Measurements from ENCODE around the gene DIO3.

The DIO3 gene

GRCh38 chr14:101562659-101563351, 1.5 kb downstream of the DIO3 start:
- TF ChIP-seq, protein P1, sequence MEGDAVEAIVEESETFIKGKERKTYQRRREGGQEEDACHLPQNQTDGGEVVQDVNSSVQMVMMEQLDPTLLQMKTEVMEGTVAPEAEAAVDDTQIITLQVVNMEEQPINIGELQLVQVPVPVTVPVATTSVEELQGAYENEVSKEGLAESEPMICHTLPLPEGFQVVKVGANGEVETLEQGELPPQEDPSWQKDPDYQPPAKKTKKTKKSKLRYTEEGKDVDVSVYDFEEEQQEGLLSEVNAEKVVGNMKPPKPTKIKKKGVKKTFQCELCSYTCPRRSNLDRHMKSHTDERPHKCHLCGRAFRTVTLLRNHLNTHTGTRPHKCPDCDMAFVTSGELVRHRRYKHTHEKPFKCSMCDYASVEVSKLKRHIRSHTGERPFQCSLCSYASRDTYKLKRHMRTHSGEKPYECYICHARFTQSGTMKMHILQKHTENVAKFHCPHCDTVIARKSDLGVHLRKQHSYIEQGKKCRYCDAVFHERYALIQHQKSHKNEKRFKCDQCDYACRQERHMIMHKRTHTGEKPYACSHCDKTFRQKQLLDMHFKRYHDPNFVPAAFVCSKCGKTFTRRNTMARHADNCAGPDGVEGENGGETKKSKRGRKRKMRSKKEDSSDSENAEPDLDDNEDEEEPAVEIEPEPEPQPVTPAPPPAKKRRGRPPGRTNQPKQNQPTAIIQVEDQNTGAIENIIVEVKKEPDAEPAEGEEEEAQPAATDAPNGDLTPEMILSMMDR (IDR thresholded peaks at IDR 0.05; ENCODE audit: low read depth, low read length, missing control alignments) = no peak
- in situ Hi-C loops (cut with HindIII; ENCODE audit: low sequenced_read_pairs) = no loop called here
- no peak overlapping the region for H3K4me3 ChIP-seq (ENCODE audit: low read depth, low read length)
- no peak for DNase-seq (ENCODE audit: low read depth)

GRCh38 chr14:101563352-101563653, 2.0 kb downstream of the DIO3 start:
- H3K4me3 ChIP-seq (ENCODE audit: low read depth, low read length) = no peak overlapping the region
- in situ Hi-C loops (cut with HindIII; ENCODE audit: low sequenced_read_pairs) = no loop called here
- TF ChIP-seq, protein P1 (IDR thresholded peaks at IDR 0.05; ENCODE audit: low read depth, low read length, missing control alignments) = no peak
- no peak for DNase-seq (ENCODE audit: low read depth)

DNA sequence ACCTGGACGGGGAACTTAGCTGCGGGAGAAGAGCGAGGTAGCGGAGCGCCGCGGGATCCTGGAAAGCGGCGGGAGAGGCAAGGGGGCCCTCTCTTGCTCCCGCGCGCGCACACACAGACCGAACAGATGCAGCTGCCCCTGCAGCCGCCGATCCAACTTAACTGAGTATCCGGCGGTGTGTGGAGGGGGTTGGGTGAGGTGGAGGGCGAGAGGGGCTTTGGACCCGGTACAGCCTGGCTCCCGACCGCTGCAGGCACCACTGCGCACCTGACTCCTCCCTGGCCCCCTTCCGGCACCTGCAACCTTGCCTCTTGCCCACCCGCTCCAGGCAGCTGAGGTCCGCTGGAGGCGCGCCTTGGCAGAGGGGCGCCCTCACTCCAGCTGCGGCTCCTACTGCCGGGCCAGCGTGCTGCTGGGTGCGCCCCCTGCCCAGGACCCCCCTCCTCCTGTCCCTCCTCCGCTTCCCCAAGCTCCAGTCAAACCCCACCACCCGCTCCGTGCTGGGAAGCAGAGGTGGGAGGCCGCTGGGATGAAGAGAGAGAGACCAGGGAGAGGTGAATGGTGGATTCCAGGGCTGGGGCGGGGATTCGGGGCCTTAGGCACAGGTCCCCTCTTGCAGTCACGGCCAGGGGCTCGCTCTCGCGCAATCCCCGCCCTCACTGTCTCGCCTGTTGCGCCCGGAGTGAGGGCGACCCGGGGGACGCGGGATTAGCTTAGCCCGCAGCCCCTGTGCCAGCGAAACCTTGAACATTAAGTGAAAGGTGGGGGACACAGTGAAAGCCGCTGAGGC, 2.6 kb downstream of the DIO3 start:
- DNase-seq (ENCODE audit: low read depth) = no peak
- H3K4me3 ChIP-seq (ENCODE audit: low read depth, low read length) = no peak overlapping the region
- TF ChIP-seq, protein P1 (IDR thresholded peaks at IDR 0.05; ENCODE audit: low read depth, low read length, missing control alignments) = no peak
- in situ Hi-C loops (cut with HindIII; ENCODE audit: low sequenced_read_pairs) = no loop called here

DNA sequence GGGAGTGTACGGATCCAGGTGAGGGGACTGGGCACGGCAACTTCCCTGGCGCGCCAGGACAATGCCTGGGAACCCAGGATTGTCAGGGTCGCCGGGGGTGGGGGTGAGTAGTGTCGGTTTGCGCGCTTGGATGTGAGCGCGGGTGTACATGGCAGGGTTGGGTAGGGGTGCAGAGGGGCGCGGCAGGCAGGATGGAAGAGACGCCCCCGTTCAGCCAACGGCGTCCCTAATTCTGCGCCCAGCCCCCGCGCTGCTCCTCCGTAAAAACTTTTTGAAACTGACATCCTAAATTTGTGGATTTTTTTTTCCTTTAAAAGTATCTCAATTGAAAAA, 3.1 kb downstream of the DIO3 start:
- DNase-seq (ENCODE audit: low read depth) = no peak
- no peak overlapping the region for H3K4me3 ChIP-seq (ENCODE audit: low read depth, low read length)
- TF ChIP-seq, protein P1 (IDR thresholded peaks at IDR 0.05; ENCODE audit: low read depth, low read length, missing control alignments) = no peak
- in situ Hi-C loops (cut with HindIII; ENCODE audit: low sequenced_read_pairs) = no loop called here

DNA sequence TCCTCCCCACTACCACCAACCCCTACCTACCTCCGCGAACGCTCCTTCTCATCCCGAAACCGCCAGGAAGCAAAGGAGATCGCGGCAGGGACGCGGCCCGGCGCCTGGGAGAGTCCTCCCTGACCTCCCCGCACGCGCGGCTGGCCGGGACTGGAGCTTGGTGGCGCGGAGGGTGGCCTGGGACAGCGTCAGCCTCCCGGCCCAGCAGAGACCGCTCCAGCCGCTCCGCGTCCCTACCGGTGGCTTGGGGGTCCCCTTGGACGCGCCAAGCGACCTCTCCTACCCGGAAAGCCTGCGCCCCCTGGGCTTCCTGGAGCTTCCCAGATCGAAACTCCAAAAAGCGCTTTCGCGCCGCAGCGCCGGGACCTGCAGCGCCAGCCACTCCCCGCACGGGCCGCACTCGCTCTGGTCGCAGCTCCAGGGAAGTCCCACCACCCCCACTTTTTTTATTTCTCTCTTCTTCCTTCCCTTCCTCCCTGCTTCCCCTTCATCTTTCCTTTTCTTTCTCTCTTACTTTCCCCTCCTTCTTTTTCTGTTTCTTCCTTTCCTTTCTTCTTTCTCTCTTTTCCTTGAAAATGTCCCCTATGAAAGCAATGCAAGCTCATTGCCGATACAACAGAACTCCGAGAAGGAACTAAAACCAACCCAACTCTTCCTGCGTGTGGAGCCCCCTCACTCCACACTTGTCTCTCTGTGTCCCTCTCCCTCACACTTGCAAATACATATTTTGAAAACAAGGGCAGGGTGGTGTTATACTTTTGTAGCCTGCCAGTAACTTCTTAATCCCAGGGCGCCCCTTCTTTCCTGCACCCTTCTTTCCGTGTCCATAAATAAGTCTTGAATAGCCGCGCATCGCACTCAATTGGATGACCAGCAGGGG, 3.8 kb downstream of the DIO3 start:
- H3K4me3 ChIP-seq (ENCODE audit: low read depth, low read length) = no peak overlapping the region
- in situ Hi-C loops (cut with HindIII; ENCODE audit: low sequenced_read_pairs) = no loop called here
- TF ChIP-seq, protein P1 (IDR thresholded peaks at IDR 0.05; ENCODE audit: low read depth, low read length, missing control alignments) = no peak
- no peak for DNase-seq (ENCODE audit: low read depth)

DNA sequence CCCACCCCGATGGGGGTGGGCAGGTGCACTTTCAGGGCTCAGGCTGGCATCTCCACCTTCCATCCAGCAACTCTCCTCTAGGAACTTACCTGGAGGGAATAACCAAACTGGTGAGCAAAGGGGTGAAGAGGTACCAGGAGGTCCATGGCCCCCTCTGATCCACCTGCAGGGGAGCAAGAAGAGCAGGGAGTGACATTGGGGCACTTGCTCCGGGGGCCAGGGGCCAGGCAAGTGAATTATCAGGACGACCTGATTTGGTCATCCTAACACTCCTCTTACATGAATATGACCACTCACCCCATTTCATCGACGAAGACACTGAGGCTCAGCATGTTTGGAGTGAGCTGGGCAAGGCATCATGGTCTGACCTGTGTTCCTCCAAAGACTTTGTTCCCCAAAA, 6.0 kb downstream of the DIO3 start:
- no peak overlapping the region for H3K4me3 ChIP-seq (ENCODE audit: low read depth, low read length)
- no peak for DNase-seq (ENCODE audit: low read depth)
- TF ChIP-seq, protein P1 (IDR thresholded peaks at IDR 0.05; ENCODE audit: low read depth, low read length, missing control alignments) = no peak
- in situ Hi-C loops (cut with HindIII; ENCODE audit: low sequenced_read_pairs) = no loop called here
